Uterine smooth muscle cell (primary cell): ENCODE results near the gene ASB15. TPM values are rescaled to one million over a fixed set of nuclear protein-coding genes. Genes with fewer than 3 reads are reported as not detected.

Experiments used
- total RNA-seq: library from RNA; depleted of rRNA; stranded (reverse); fragments of >200 nt; gene quantifications from 2 replicates; pipeline ENCODE4 v1.2.3, GENCODE V29; 2014

Gene ASB15
- not detected in 2 replicates for total RNA-seq

GRCh38 chr7:123601530-123601929 lies at the start of gene ASB15:
Gene ASB15, plus strand, starts transcription at chr7:123601821. Its CDS starts 12,682 bp downstream, at chr7:123614503.

GRCh38 chr7:123557398-123558288 lies 44.0 kb upstream of the ASB15 start, which contains the start of gene NDUFA5:
Gene NDUFA5, minus strand, starts transcription at chr7:123557818. Its CDS starts 23 bp downstream, at chr7:123557795.

GRCh38 chr7:123655614-123656013 lies 54.0 kb downstream of the ASB15 start, which contains the start of gene LMOD2:
Gene LMOD2, plus strand, starts transcription at chr7:123655866. Its CDS starts 98 bp downstream, at chr7:123655964.

Other genes starting within 250 kb of the ASB15 start
- 0.50 and 0.55 TPM in 2 replicates for gene IQUB, start 67.2 kb upstream of the ASB15 start, total RNA-seq
- 31.9 and 40.8 TPM in 2 replicates for gene NDUFA5, start 44.0 kb upstream of the ASB15 start, total RNA-seq
- not detected in 2 replicates for gene LMOD2, start 54.0 kb downstream of the ASB15 start, total RNA-seq
- gene WASL, start 147.2 kb downstream of the ASB15 start, total RNA-seq = 11.1 and 13.0 TPM in 2 replicates
- not detected in 2 replicates for gene HYAL4, start 243.3 kb downstream of the ASB15 start, total RNA-seq